WTC11 (cell line): ENCODE measurements around the gene SOS2.

Experiments used
- ATF1 ChIP-seq: sonication (generic); formaldehyde crosslinking; IDR thresholded peaks from 2 replicates; pipeline ENCODE4 v1.8.1; 2023; ENCODE audit warnings: mild to moderate bottlenecking, moderate library complexity, missing genetic modification reagents
- HMGXB4 ChIP-seq: sonication (generic); formaldehyde crosslinking; IDR thresholded peaks from 2 replicates; pipeline ENCODE4 v1.8.1; 2023; ENCODE audit warnings: mild to moderate bottlenecking, moderate library complexity, missing genetic modification reagents
- KAT7 ChIP-seq: sonication (generic); formaldehyde crosslinking; IDR thresholded peaks from 2 replicates; pipeline ENCODE4 v1.8.1; 2023; ENCODE audit warnings: missing genetic modification reagents, mild to moderate bottlenecking, borderline replicate concordance
- TF ChIP-seq, protein P1 (sequence below): sonication (generic); formaldehyde crosslinking; IDR thresholded peaks from 2 replicates; pipeline ENCODE4 v1.8.1; 2022; ENCODE audit warnings: low read depth, missing genetic modification reagents, borderline replicate concordance
- TF ChIP-seq, protein P2 (sequence below): sonication (generic); formaldehyde crosslinking; IDR thresholded peaks from 2 replicates; pipeline ENCODE4 v1.8.0; 2023; ENCODE audit warnings: missing genetic modification reagents

DNA sequence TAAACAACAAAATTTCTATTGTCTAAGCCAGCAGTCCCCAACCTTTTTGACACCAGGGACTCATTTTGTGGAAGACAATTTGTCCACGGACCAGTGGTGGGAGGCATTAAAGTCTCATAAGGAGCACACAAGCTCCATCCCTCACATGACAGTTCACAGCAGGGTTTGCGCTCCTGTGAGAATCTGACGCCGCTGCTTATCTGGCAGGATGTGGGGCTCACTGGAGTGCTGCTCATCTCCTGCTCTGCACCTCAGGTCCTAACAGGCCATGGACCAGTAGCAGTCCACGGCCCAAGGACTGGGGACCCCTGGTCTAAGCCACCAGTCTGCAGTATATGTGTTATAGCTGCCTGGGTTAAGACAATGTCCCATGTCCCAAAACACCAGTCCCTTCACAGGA lies 142.2 kb downstream of the SOS2 start:
- no peak for TF ChIP-seq HMGXB4
- TF ChIP-seq KAT7, result no peak
- TF ChIP-seq, protein P1, sequence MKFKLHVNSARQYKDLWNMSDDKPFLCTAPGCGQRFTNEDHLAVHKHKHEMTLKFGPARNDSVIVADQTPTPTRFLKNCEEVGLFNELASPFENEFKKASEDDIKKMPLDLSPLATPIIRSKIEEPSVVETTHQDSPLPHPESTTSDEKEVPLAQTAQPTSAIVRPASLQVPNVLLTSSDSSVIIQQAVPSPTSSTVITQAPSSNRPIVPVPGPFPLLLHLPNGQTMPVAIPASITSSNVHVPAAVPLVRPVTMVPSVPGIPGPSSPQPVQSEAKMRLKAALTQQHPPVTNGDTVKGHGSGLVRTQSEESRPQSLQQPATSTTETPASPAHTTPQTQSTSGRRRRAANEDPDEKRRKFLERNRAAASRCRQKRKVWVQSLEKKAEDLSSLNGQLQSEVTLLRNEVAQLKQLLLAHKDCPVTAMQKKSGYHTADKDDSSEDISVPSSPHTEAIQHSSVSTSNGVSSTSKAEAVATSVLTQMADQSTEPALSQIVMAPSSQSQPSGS (CRISPR knock-in tag), result no peak
- TF ChIP-seq ATF1 (CRISPR knock-in tag), result no peak
- TF ChIP-seq, protein P2, sequence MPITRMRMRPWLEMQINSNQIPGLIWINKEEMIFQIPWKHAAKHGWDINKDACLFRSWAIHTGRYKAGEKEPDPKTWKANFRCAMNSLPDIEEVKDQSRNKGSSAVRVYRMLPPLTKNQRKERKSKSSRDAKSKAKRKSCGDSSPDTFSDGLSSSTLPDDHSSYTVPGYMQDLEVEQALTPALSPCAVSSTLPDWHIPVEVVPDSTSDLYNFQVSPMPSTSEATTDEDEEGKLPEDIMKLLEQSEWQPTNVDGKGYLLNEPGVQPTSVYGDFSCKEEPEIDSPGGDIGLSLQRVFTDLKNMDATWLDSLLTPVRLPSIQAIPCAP, result no peak
